ENCODE measurements around the gene TPSG1.

TPSG1 gene

DNA sequence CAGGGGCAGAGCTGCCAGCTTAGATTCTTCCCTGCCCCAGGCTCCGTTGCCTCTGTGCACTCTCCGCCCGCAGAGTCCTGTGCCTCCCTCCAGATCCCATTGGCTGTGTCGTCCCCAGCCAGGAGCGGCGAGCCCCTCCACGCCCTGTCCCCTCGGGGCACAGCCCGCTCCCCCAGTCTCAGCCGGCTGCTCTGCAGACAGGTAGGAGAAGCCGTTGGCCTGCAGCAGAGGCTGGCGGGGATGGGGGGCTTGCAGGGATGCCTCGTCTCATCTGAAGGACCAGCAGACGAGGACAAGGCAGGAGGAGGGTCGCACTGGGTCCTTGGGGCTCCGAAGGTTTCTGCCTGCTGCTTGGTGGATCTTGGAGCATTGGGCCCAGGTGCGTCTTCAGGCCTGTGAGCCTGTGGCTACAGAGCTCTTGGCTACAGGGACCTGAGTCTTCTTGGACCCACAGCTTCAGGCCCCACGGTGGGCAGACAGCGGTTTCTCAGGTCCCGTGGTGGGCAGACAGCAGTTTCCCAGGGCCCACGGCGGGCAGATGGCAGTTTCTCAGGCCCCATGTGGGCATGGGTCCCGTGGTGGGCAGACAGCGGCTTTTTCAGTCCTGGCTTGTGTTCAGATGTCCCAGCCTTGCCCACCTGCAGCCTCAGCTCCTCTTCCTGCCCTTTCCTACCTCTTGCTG is 6.0 kb downstream of the TPSG1 start:
- Histone ChIP-seq H3K4me3 (ENCODE audit: low read depth, low read length) (no peak overlapping the region), H3K27me3 (peaks cover 4% of the 10 kb centered on the region; the same call in 1 of the 2 replicates), H3K4me1 (no peaks in the 10 kb centered on the region), H3K36me3 (no peaks in the 10 kb centered on the region), H3K9me3 (no peaks in the 10 kb centered on the region)
- TF ChIP-seq, protein P1, sequence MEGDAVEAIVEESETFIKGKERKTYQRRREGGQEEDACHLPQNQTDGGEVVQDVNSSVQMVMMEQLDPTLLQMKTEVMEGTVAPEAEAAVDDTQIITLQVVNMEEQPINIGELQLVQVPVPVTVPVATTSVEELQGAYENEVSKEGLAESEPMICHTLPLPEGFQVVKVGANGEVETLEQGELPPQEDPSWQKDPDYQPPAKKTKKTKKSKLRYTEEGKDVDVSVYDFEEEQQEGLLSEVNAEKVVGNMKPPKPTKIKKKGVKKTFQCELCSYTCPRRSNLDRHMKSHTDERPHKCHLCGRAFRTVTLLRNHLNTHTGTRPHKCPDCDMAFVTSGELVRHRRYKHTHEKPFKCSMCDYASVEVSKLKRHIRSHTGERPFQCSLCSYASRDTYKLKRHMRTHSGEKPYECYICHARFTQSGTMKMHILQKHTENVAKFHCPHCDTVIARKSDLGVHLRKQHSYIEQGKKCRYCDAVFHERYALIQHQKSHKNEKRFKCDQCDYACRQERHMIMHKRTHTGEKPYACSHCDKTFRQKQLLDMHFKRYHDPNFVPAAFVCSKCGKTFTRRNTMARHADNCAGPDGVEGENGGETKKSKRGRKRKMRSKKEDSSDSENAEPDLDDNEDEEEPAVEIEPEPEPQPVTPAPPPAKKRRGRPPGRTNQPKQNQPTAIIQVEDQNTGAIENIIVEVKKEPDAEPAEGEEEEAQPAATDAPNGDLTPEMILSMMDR (IDR thresholded peaks at IDR 0.05; ENCODE audit: low read depth, low read length), result no peak
- DNase-seq, result no peak

DNA sequence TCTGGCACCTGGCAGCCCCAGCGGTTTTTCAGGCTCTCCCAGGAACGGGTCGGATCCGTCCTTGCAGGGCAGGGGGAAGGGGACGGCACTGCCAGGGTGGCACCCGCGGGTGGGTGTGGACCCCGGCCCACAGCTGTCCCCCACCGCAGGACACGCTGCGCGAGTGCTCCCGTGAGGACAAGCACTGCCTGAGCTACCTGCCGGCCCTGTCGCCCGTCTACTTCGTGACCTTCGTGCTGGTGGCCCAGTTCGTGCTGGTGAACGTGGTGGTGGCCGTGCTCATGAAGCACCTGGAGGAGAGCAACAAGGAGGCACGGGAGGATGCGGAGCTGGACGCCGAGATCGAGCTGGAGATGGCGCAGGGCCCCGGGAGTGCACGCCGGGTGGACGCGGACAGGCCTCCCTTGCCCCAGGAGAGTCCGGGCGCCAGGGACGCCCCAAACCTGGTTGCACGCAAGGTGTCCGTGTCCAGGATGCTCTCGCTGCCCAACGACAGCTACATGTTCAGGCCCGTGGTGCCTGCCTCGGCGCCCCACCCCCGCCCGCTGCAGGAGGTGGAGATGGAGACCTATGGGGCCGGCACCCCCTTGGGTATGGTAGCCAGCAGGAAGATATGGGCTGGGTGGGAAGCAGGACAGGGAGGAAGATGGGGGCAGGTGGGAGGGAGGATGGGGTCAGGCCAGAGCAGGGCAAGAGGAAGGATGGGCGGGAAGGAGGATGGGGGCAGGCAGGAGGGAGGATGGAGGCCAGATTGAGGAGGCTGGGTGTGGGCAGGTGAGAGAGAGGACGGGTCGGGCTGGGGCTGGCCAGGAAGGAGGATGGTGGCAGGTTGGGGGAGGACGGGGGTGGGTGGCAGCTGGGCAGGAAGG is 6.8 kb downstream of the TPSG1 start:
- no peak overlapping the region for H3K4me3 ChIP-seq (ENCODE audit: low read depth, low read length)
- TF ChIP-seq, protein P1 (IDR thresholded peaks at IDR 0.05; ENCODE audit: low read depth, low read length), result no peak
- DNase-seq, result no peak
- no peaks in the 10 kb centered on the region for H3K36me3 ChIP-seq
- H3K4me1 ChIP-seq, result no peaks in the 10 kb centered on the region
- no peaks in the 10 kb centered on the region for H3K9me3 ChIP-seq
- H3K27me3 ChIP-seq, result peaks cover 4% of the 10 kb centered on the region; the same call in 1 of the 2 replicates

- TF ChIP-seq, protein P1 (IDR thresholded peaks at IDR 0.05; ENCODE audit: low read depth, low read length), result no peak
- Histone ChIP-seq H3K4me3 (ENCODE audit: low read depth, low read length) (no peak overlapping the region), H3K36me3 (no peaks in the 10 kb centered on the region), H3K9me3 (no peaks in the 10 kb centered on the region), H3K4me1 (no peaks in the 10 kb centered on the region), H3K27me3 (peaks cover 4% of the 10 kb centered on the region; the same call in 1 of the 2 replicates)
- DNase-seq, result no peak
These were observed 7.5 kb downstream of the TPSG1 start for GRCh38 chr16:1217526-1217925.

DNA sequence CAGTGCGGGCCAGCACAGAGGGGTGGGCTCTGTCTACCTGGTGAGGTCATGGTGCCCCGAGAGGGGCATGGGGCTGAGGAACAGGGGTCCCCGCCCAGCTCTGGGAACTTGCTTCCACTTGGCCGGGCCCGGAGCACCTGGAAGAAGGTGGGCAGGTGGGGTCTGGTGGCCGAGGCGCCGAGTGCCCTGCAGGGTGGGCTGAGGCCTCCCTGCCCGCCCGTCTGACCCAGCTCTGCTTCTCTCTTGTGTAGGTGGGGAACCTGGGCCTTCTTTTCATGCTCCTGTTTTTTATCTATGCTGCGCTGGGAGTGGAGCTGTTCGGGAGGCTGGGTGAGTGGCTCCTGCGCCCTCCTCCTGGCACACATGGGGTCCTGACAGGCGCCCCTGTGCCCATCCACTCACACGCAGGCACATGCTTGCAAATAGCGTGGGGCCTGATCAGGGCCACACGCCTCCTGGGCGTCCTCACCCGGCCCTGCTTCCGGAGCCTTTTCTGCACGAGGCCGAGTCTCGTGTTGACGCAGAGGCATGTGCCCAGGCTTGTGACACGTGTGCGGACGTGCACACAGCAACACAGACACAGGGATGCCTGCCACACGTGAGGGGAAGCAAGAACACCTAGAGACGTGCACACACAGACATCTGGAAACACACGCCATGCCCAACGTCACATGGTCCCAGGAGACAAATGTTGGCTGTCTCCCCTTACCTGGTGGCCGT is 8.2 kb downstream of the TPSG1 start:
- Histone ChIP-seq H3K4me3 (ENCODE audit: low read depth, low read length) (no peak overlapping the region), H3K4me1 (no peaks in the 10 kb centered on the region), H3K36me3 (no peaks in the 10 kb centered on the region), H3K27me3 (peaks cover 4% of the 10 kb centered on the region; the same call in 1 of the 2 replicates), H3K9me3 (no peaks in the 10 kb centered on the region)
- no peak for DNase-seq
- TF ChIP-seq, protein P1 (IDR thresholded peaks at IDR 0.05; ENCODE audit: low read depth, low read length), result no peak

GRCh38 chr16:1216296-1216619 is 8.8 kb downstream of the TPSG1 start:
- H3K4me3 ChIP-seq (ENCODE audit: low read depth, low read length), result no peak overlapping the region
- no peak for DNase-seq
- no peaks in the 10 kb centered on the region for H3K4me1 ChIP-seq
- H3K27me3 ChIP-seq, result peaks cover 4% of the 10 kb centered on the region; the same call in 1 of the 2 replicates
- H3K36me3 ChIP-seq, result no peaks in the 10 kb centered on the region
- TF ChIP-seq, protein P1 (IDR thresholded peaks at IDR 0.05; ENCODE audit: low read depth, low read length), result no peak
- no peaks in the 10 kb centered on the region for H3K9me3 ChIP-seq

Data from BE2C (cell line).